SK-N-SH (cell line): ENCODE data around the gene ARHGDIG. TPM values are rescaled to one million over a fixed set of nuclear protein-coding genes. Genes with fewer than 3 reads are reported as not detected.
"Not testable (repeated sequence)": the region's sequence is repeated elsewhere in the genome, so short reads cannot be mapped to it uniquely, and the experiment has no call there.

ENCODE experiments used
- CTCF ChIA-PET: fragments of 300-600, 350-600 bp; formaldehyde crosslinking; extraction: SDS; loops from one replicate; lab custom pipeline; 2021; lab: Yijun Ruan, JAX
- POLR2A ChIA-PET: fragments of 350-600 bp; sonication (Branson Sonifier 250); formaldehyde crosslinking; extraction: SDS; loops from one replicate; lab custom pipeline; 2020; ENCODE audit warnings: antibody characterized with exemption, inconsistent platforms; lab: Yijun Ruan, JAX
- DNase-seq: peaks from one replicate; pipeline ENCODE4 v3.0.0; 2012
- H2AFZ ChIP-seq: fragments of 200-600 bp; sonication (generic); 2 replicates; pipeline ENCODE4 v1.8.1; 2016; ENCODE audit warnings: antibody characterized with exemption, mild to moderate bottlenecking, low read depth
- H3F3A ChIP-seq: fragments of 200-600 bp; sonication (generic); replicated peaks from 2 replicates; pipeline ENCODE3; 2016; ENCODE audit warnings: antibody characterized with exemption, mild to moderate bottlenecking; ENCODE audit not compliant: insufficient read depth
- H3K27ac ChIP-seq, 2 experiments: fragments of 200-500 bp in 1 of 2; fragments of 200-600 bp in 1 of 2; sonication (Bioruptor generic) in 1 of 2; sonication (generic), shearing (Covaris generic) in 1 of 2; 2 replicates each; pipeline versions ENCODE4 v1.5.1 to v1.6.1; 2014 to 2016; ENCODE audit warnings: low read depth in 2 of 2, inconsistent platforms in 1 of 2, low read length in 1 of 2, mild to moderate bottlenecking in 1 of 2, mixed read lengths in 1 of 2
- H3K27me3 ChIP-seq: fragments of 200-600 bp; sonication (generic), shearing (Covaris generic); 2 replicates; pipeline ENCODE4 v1.6.1; 2016; ENCODE audit warnings: mixed run types; ENCODE audit not compliant: insufficient read depth
- H3K36me3 ChIP-seq, 2 experiments: fragments of 200-500 bp in 1 of 2; fragments of 200-600 bp in 1 of 2; sonication (Bioruptor generic) in 1 of 2; sonication (generic) in 1 of 2; replicated peaks in 1 of 2; 2 replicates each; pipeline versions ENCODE3 to v1.5.1; 2014 to 2016; ENCODE audit warnings: low read length in 1 of 2, mild to moderate bottlenecking in 1 of 2; ENCODE audit not compliant: insufficient read depth in 2 of 2, control insufficient read depth in 1 of 2
- H3K4me1 ChIP-seq, 2 experiments: fragments of 200-500 bp in 1 of 2; fragments of 200-600 bp in 1 of 2; sonication (Bioruptor generic) in 1 of 2; sonication (generic), shearing (Covaris generic) in 1 of 2; 2 replicates each; pipeline versions ENCODE4 v1.5.1 to v1.6.1; 2014 to 2016; ENCODE audit warnings: low read depth in 1 of 2, low read length in 1 of 2, mixed run types in 1 of 2; ENCODE audit not compliant: insufficient read depth in 2 of 2, control insufficient read depth in 1 of 2
- H3K4me2 ChIP-seq: fragments of 200-600 bp; sonication (generic), shearing (Covaris generic); 2 replicates; pipeline ENCODE4 v1.6.1; 2017; ENCODE audit warnings: mixed run types
- H3K4me3 ChIP-seq, 2 experiments: fragments of 200-500 bp in 1 of 2; fragments of 200-600 bp in 1 of 2; sonication (Bioruptor generic) in 1 of 2; sonication (generic), shearing (Covaris generic) in 1 of 2; 2 replicates each; pipeline versions ENCODE4 v1.5.1 to v1.8.1; 2014 to 2016; ENCODE audit warnings: low read depth in 2 of 2, inconsistent platforms in 1 of 2, low read length in 1 of 2, mild to moderate bottlenecking in 1 of 2, mixed read lengths in 1 of 2, moderate library complexity in 1 of 2
- H3K79me2 ChIP-seq: fragments of 200-600 bp; sonication (generic); 2 replicates; pipeline ENCODE4 v1.8.1; 2017; ENCODE audit warnings: mild to moderate bottlenecking; ENCODE audit not compliant: insufficient read depth
- H3K9ac ChIP-seq: fragments of 200-600 bp; sonication (generic); 2 replicates; pipeline ENCODE4 v1.6.1; 2017; ENCODE audit warnings: mixed run types
- H3K9me2 ChIP-seq: fragments of 200-600 bp; sonication (generic); 2 replicates; pipeline ENCODE4 v1.6.1; 2017; ENCODE audit warnings: mixed run types
- H3K9me3 ChIP-seq: fragments of 200-600 bp; sonication (generic); 2 replicates; pipeline ENCODE4 v1.6.1; 2017; ENCODE audit warnings: mixed run types, mild to moderate bottlenecking, moderate library complexity
- H4K20me1 ChIP-seq: fragments of 200-600 bp; sonication (generic); 2 replicates; pipeline ENCODE4 v1.6.1; 2017; ENCODE audit warnings: mild to moderate bottlenecking, mixed run types; ENCODE audit not compliant: insufficient read depth
- GABPA ChIP-seq: IDR thresholded peaks from 2 replicates; pipeline ENCODE4 v1.4.0; 2012; ENCODE audit warnings: low read depth, mild to moderate bottlenecking
- MXI1 ChIP-seq: IDR thresholded peaks from 2 replicates; pipeline ENCODE4 v1.6.1; 2012; ENCODE audit warnings: mild to moderate bottlenecking, low read depth, low read length, improper control_type of control experiment
- NFIC ChIP-seq: IDR thresholded peaks from 2 replicates; pipeline ENCODE4 v1.4.0; 2012; ENCODE audit warnings: borderline replicate concordance
- PBX3 ChIP-seq: IDR thresholded peaks from 2 replicates; pipeline ENCODE4; 2012
- RXRA ChIP-seq: IDR thresholded peaks from 2 replicates; pipeline ENCODE4 v1.4.0; 2012; ENCODE audit warnings: low read depth, mild to moderate bottlenecking, borderline replicate concordance
- USF1 ChIP-seq: IDR thresholded peaks from 2 replicates; pipeline ENCODE4 v1.4.0; 2012; ENCODE audit warnings: low read depth, borderline replicate concordance
- WGBS: methylation state at CpG from one replicate; pipeline ENCODE4 v1.1.6; 2017; ENCODE audit warnings: low lambda C conversion rate; 5-methylcytosine and 5-hydroxymethylcytosine counted together
- polyA plus RNA-seq, 3 experiments: library from polyadenylated mRNA; depleted of rRNA; stranded (reverse); fragments of >200 nt; gene quantifications; 2 replicates each; pipeline ENCODE4 v1.2.3, GENCODE V29; 2012
- TF ChIP-seq, protein P1 (sequence below): IDR thresholded peaks from 2 replicates; pipeline ENCODE4 v1.4.0; 2012; ENCODE audit warnings: low read depth, borderline replicate concordance

Gene ARHGDIG
- polyA plus RNA-seq, 1 of the 3 experiments (the other 2 are of a cell fraction): 4.8 TPM

- Histone ChIP-seq H3K79me2 (no peaks in the 10 kb centered on the region), H3K27me3 (no peaks in the 10 kb centered on the region), H3K4me1 (peaks cover 0 to 8% of the 10 kb centered on the region in 2 experiments; a peak in 1 of 4 replicates), H2AFZ (no peak overlapping the region), H3K4me2 (no peak overlapping the region), H3K9me2 (no peaks in the 10 kb centered on the region), H3F3A (no peaks in the 10 kb centered on the region), H3K27ac (no peak overlapping the region), H3K4me3 (no peak overlapping the region), H3K36me3 (peaks cover 0 to 29% of the 10 kb centered on the region in 2 experiments), H3K9me3 (no peaks in the 10 kb centered on the region), H3K9ac (no peak overlapping the region), H4K20me1 (no peaks in the 10 kb centered on the region)
- ChIA-PET POLR2A (no interaction called here), CTCF (no interaction called here)
- WGBS: 78% methylated on average over 16 of the region's 25 CpGs
- TF ChIP-seq, protein P1, sequence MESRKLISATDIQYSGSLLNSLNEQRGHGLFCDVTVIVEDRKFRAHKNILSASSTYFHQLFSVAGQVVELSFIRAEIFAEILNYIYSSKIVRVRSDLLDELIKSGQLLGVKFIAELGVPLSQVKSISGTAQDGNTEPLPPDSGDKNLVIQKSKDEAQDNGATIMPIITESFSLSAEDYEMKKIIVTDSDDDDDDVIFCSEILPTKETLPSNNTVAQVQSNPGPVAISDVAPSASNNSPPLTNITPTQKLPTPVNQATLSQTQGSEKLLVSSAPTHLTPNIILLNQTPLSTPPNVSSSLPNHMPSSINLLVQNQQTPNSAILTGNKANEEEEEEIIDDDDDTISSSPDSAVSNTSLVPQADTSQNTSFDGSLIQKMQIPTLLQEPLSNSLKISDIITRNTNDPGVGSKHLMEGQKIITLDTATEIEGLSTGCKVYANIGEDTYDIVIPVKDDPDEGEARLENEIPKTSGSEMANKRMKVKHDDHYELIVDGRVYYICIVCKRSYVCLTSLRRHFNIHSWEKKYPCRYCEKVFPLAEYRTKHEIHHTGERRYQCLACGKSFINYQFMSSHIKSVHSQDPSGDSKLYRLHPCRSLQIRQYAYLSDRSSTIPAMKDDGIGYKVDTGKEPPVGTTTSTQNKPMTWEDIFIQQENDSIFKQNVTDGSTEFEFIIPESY: no peak
- TF ChIP-seq RXRA: no peak
- no peak for TF ChIP-seq GABPA
- no peak for TF ChIP-seq NFIC
- peak; percentile 29 for DNase-seq
Observed at GRCh38 chr16:266258-267164, 13.9 kb upstream of the ARHGDIG start.

DNA sequence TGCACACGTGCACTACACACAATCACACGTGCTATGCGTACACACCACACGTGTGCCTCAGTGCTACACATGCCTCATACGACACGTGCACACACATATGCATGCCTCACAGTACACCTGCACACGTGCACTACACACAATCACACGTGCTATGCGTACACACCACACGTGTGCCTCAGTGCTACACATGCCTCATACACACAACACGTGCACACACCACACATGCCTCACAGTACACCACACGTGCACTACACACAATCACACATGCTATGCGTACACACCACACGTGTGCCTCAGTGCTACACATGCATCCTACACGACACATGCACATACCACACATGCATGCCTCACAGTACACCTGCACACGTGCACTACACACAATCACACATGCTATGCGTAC, 12.8 kb upstream of the ARHGDIG start:
- WGBS: 84% methylated on average over 17 of the region's 17 CpGs

GRCh38 chr16:268141-269053, 12.0 kb upstream of the ARHGDIG start:
- no peak for DNase-seq
- Histone ChIP-seq H3K9me3 (no peaks in the 10 kb centered on the region), H3K4me3 (no peak overlapping the region), H4K20me1 (no peaks in the 10 kb centered on the region), H3K4me2 (no peak overlapping the region), H3F3A (no peaks in the 10 kb centered on the region), H3K4me1 (peaks cover 0 to 8% of the 10 kb centered on the region in 2 experiments; a peak in 1 of 4 replicates), H3K9ac (no peak overlapping the region), H2AFZ (no peak overlapping the region), H3K36me3 (peaks cover 0 to 16% of the 10 kb centered on the region in 2 experiments), H3K27ac (no peak overlapping the region), H3K27me3 (no peaks in the 10 kb centered on the region), H3K79me2 (no peaks in the 10 kb centered on the region), H3K9me2 (no peaks in the 10 kb centered on the region)
- CTCF ChIA-PET: interaction anchor here (1.3 kb wide), 1 partner anchor 94 kb away, joined by 3 read pairs; no protein-coding TSS in a partner anchor
- POLR2A ChIA-PET: interaction anchor here (0.6 to 0.7 kb wide), 2 partner anchors 12 to 162 kb away, joined by 3 read pairs; partner anchors contain the start of gene ARHGDIG
- no peak for TF ChIP-seq PBX3
- no peak for TF ChIP-seq USF1
- TF ChIP-seq MXI1: no peak
- no peak for TF ChIP-seq RXRA
- 59% methylated on average over 40 of the region's 40 CpGs for WGBS

More for the DNA sequence above, 12.8 kb upstream of the ARHGDIG start:
- H3K4me3 ChIP-seq, H3K9ac ChIP-seq, CTCF ChIA-PET, H3K4me1 ChIP-seq, H4K20me1 ChIP-seq, DNase-seq, H3K9me2 ChIP-seq, H3K27ac ChIP-seq, H3F3A ChIP-seq, H3K9me3 ChIP-seq, H3K27me3 ChIP-seq, H2AFZ ChIP-seq, H3K4me2 ChIP-seq, H3K79me2 ChIP-seq, POLR2A ChIA-PET: not testable (repeated sequence)
- peaks cover 0 to 20% of the 10 kb centered on the region in 2 experiments for H3K36me3 ChIP-seq
